ENCODE data around the gene NDUFAF3.

- no peak for TF ChIP-seq POLR2AphosphoS5 (IDR thresholded peaks at IDR 0.05; ENCODE audit: insufficient read depth in 1 of 2, low read depth in 1 of 2)
- no peak for TF ChIP-seq CTCF (IDR thresholded peaks at IDR 0.05)
These were observed 1.9 kb downstream of the NDUFAF3 start for GRCh38 chr3:49023775-49024174.

Measured in vagina (tissue), 2 donors.